GM18951 (cell line): ENCODE measurements around the gene MYLK.
"Not testable (repeated sequence)": the region's sequence is repeated elsewhere in the genome, so short reads cannot be mapped to it uniquely, and the experiment has no call there.

Experiments used
- POLR2A ChIP-seq: IDR thresholded peaks from 4 replicates; pipeline ENCODE4 v1.6.1; 2011; ENCODE audit warnings: mild to moderate bottlenecking; ENCODE audit not compliant: insufficient read length, insufficient read depth; ENCODE audit errors: extremely low read depth
- in situ Hi-C: fragments of 300-500 bp; cut with MboI; formaldehyde crosslinking; loops from one replicate; pipeline ENCODE4 v1.12.0; 2022; ENCODE audit warnings: low sequenced_read_pairs, mixed read lengths, inconsistent platforms; ENCODE audit not compliant: unreplicated experiment

MYLK gene

DNA sequence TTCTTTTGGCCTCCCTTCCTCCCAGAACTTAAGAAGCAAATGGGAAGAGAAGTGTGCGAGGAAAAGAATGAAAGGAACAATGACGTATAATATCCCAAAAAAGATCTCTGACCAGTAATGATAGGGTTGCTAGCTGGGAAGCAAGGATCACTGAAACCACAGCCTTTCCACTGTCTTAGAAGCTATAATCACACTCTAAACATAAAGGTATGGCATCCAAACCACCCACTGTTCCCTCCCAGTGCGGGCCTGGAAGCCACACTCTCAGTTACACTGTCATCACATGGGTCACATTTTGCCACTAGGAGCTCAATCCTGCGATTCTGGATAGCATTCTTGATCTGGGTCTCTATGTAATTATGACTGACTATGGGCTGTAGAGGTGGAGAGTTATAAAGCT, 167.7 kb downstream of the MYLK start:
- TF ChIP-seq POLR2A = no peak
- in situ Hi-C loops = no loop called here

DNA sequence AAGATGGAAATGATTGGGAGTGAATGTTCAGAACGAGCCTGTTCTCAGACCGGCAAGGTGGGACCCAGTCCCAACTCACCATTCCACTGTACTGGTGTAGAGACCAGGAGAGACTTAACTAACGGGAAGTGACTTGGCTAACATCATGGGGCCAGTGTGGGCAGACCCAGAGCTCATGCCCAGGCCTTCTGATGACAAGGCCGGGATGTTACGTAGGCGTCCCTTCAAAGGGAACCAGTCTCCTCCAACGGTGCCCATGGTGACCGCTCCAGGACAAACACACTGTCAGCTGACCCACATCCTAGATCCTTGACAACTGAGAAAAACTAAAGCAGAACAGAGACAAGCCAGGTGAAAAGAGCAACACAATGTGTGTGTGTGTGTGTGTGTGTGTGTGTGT, 170.9 kb downstream of the MYLK start:
- TF ChIP-seq POLR2A = no peak

DNA sequence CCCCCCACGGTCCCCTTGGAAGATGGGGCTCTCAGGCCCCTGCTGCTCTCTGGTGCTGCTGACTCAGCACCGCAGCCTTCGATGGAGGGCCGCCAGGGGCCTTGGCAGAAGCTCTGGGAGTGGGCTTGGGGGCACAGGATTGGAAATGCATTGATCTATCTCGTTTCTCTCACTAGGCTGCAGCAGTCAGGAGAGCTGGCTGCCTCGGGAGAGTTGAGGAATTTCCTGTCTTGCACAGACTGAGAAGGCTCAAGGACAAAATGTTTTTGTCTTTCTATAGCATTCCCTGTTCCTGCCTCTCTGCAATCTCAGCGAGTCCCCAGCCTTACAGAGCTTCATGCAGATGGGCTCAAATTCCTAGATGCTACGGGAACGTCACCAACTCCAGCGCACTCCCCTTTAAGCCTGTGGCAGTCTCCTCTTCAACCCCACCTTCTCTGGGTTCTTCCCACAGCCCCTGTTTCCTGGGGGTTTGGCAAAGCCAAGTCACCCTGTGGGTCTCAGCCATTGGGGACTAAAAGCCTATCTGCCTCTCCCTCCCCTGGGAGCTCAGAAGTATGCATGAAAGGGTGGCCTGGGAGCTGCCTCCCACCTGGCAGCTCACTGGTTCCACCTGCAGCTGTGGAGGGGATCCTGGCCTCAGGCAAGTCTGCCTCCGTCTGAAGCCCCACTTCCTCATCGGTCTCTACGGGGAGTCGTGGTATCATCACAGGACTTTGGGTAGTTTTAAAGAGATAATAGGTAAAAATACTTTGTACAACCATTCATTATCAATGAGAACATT, 171.9 kb downstream of the MYLK start:
- no peak for TF ChIP-seq POLR2A
- in situ Hi-C loops = no loop called here

More for the DNA sequence above, 170.9 kb downstream of the MYLK start:
- in situ Hi-C loops = no loop called here

DNA sequence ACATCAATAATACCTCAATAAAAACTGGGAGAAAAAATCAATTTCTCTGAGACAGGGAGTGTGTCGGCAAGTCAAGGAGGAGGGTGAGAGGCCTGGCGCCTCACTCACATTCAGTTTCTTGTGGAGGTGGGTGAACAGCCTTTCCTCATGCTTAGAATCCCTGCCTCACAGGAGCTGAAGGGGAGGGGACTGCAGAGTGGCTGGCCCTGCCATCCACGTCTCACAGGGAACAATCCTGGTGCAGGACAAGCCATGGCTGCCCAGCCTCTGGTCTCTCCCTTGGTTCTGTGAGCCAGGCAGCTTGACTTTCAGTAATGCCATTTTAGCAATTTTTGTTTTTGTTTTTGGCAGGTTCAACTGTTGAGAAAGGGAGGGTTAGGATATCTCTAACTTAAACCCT, 172.8 kb downstream of the MYLK start:
- TF ChIP-seq POLR2A = no peak
- in situ Hi-C loops = no loop called here

DNA sequence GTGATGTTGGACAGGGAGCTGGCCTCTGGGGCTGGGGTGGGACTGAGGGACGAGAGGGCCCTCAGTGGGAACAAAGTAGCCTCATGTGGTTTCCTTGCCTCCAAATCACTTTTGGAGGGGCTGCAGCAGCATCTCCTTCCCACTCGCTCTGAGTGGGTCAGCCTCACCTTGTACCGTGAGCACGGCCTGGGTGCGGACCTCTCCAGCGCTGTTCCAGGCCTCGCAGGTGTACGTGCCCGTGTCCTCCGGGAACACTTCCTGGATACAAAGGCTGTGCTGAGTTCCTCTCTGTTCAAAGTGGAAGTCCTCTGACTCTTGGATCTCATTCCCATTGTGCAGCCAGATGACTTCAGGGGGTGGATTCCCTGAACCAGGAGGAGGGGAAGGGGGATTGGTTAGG, 175.6 kb downstream of the MYLK start:
- in situ Hi-C loops = no loop called here
- no peak for TF ChIP-seq POLR2A

DNA sequence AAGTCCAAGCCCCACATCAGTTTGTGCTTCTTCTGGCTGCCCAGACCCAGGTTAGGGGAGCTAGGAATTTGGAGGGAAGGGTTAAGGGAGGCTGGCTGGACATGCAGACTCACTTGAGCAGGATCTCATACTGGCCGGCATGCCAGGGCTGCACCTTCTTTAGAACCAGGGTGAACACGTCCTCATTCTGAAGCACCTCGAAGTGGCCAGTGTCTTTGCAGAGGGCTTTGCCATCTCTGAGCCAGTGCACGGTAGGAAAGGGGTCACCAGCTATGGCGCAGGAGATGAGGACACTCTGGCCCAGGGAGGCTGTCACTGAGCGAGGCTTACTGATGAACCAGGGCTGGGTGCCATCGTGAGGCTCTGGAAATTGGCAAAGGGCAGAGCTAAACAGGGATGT, 176.5 kb downstream of the MYLK start:
- in situ Hi-C loops = not testable (repeated sequence)

DNA sequence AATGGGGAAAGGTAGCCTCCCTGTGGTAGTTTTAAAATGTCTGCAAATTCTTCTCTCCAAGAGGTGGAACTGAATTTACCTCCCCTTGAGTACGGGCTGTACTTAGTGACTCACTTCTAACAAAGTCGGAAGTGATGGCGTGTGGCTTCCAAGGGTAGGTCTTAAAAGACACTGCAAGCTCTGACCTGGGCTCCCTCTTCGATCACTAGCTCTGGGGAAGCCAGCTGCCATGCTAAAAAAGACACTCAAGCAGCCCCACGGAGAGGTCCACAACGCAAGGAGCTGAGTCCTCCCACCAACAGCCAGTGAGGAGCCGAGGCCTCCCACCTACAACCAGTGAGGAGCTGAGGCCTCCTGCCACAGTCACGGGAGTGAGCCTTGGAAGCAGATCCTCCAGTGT, 177.3 kb downstream of the MYLK start:
- in situ Hi-C loops = no loop called here
- no peak for TF ChIP-seq POLR2A

DNA sequence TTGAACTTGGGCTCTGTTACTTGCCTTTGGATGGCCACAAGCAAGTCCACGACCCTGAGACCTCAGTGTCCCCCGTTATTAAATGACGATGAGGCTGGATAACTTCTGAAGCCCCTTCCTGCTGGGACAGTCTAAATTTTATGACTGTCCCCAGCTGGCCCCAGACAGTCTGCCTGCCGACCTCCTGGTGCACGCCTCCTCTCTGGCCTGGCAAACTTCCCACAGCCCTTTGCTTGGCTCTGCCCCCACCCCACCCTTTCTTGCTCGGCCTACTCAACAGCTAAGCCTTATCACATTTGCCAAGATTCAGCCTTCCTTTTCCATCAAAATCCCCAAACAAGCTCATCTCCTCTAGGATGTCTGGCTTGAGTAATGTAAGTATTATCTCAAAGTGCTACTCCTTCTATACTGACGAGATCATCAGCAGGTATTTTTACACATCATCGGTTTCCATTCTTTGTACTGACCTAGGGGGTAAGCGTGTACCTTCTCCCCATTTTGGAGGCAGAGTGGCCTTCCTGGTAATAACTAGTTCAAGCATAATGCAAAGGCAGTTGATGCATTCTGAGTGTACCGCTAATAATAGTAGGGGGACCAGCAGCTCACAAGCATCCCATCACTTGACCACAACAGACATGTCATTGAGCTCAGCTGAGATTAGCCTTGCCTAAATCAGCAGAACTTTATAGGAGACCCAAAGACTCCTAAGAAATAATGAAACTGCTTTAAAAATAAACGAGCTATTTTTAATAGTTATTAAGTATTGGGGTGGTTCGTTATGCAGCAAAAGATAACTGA, 178.4 kb downstream of the MYLK start:
- in situ Hi-C loops = no loop called here
- TF ChIP-seq POLR2A = no peak

DNA sequence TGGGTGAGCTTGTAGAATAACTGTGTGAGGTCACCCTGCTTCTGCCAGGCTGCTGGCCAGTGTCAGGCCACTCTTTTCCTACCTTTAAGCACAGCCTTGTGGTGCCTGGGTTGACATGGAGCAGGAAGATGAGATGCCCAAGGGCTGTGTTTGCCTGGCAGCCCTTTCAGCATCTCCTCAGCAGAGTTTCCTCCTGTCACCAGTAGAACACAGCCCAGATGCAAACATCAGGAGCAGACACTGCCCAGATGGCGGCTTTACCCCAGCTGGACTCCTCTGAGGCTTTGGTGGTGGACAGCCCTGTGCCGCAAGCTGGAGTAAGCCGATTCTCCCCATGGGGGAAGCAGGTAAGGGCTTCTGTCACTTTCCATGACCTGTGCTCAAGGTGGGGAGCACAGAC, 180.5 kb downstream of the MYLK start:
- in situ Hi-C loops = not testable (repeated sequence)

DNA sequence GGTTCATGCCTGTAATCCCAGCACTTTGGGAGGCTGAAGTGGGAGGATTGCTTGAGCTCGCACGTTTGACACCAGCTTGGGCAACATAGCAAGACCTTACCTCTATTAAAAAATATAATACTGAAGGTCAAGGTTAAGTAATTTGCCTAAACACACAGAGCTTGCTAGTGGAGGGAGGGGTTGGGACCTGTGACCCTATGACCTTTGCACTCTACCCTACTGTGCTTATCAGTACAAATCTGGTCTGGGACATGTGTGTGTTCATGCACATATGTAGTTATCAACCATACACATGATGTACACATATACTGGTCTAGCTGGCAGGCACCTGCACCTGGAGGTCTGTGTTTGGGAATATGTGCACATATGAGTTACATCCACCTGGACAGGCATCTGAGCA, 181.4 kb downstream of the MYLK start:
- no peak for TF ChIP-seq POLR2A
- in situ Hi-C loops = no loop called here

DNA sequence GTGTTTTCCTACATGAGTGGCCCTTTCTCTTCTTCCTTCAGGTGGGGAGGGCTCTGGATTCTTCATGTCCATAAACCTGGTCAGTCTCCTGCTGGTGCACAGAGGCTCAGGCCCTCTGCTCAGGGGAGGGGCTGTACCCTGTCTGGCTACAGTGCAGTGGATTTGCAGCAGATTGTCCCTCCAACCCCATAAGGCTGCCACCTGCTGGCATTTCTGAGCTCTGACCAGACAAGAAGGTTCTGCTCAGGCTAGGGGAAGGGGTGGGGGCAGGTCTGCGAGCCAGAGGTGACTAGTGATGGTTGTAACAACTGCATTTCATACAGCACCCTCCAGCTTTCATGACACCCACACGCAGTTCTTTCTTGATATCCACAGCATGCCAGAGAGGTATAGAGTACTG, 182.1 kb downstream of the MYLK start:
- in situ Hi-C loops = not testable (repeated sequence)

DNA sequence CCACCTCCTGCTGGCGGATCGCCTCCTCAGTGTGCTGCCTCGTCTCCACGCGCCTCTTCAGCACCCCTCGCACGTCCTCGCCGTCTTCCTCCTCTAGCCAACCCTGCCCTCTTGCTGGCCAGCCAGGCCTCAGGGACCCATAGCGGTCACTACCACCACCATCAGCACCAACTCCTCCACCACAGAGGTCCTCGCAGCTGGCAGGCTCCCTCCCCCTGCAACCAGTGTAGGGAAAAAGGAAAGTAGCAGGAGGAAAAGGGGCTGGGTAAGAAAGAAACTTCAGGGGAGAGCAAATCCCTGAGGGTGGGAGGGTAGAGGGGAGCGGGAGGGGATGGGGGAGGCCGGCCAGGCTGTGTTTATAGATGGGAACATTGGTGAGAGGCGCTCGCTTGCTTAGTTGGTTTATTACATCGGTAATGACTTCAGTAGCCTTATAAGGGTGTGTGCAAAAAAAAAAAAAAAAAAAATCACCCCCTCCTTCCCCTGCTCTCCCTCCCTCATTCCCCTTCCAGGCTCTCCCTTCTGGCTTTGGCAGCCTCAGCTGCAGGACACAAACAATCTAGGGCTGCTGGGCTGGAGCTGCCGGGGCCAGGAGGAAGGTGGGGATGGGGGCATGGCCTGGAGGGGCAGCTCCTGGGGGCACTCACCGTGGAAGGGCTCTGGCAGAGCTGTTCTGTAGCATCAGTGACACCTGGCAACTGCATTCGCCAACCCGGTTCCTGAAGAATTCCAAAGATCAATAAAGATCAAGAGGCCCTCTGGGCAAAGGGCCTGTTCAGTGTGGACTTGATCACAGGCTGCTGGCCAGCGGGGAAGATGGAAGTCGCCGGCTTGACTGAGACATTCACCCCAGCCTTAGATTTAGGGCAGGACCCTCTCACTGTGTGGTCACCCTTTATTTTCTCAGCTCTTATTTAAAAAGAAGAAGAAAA, 183.1 kb downstream of the MYLK start:
- TF ChIP-seq POLR2A = no peak
- in situ Hi-C loops = no loop called here

DNA sequence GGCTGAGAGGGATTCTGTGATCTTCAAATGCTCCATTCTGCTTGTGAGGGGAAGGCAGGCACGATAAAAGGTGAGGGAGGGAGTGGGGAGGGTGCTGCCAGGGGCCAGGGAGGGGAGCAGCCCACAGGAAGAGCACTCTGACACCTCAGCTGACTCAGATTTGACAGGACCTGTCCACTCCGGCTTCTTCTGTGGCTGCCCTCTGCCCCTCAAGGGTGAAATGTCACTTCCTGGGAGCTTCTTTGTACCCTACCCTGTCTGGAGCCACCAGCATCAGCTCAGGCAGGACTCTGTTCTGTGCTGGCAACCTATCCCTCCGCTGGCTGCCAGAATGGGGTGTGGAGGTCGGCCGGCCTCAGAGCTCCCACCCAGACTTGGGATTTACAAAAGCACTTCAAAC, 185.3 kb downstream of the MYLK start:
- TF ChIP-seq POLR2A = no peak
- in situ Hi-C loops = no loop called here
